T-helper 1 cell treated with Interleukin-12 subunit alpha and Interleukin-12 subunit beta and Interleukin-4 antibody, amounts not matched to agents 30 μg/mL and 1 μg/mL, for 36 hours (primary cell): ENCODE measurements around the gene PDZRN4.

Experiments used
- H3K27ac Mint-ChIP-seq: one replicate; pipeline ENCODE4 v1.8.0; 2021; ENCODE audit warnings: mild to moderate bottlenecking, mixed read lengths
- H3K27me3 Mint-ChIP-seq: one replicate; pipeline ENCODE4 v1.8.0; 2021; ENCODE audit warnings: low read depth, mixed read lengths
- H3K36me3 Mint-ChIP-seq: one replicate; pipeline ENCODE4 v1.8.0; 2021; ENCODE audit warnings: low read depth, mixed read lengths
- H3K4me1 Mint-ChIP-seq: one replicate; pipeline ENCODE4 v1.8.0; 2021; ENCODE audit warnings: low read depth, mixed read lengths
- H3K4me3 Mint-ChIP-seq: one replicate; pipeline ENCODE4 v1.8.0; 2021; ENCODE audit warnings: mild to moderate bottlenecking, moderate library complexity, mixed read lengths
- H3K9me3 Mint-ChIP-seq: one replicate; pipeline ENCODE4 v1.8.0; 2021; ENCODE audit warnings: mixed read lengths

The PDZRN4 gene

GRCh38 chr12:41619705-41620104 is 431.6 kb downstream of the PDZRN4 start:
- Mint-ChIP-seq H3K36me3 (no peaks in the 10 kb centered on the region), H3K27me3 (no peaks in the 10 kb centered on the region), H3K4me1 (no peaks in the 10 kb centered on the region), H3K4me3 (no peak overlapping the region), H3K27ac (no peak overlapping the region), H3K9me3 (no peaks in the 10 kb centered on the region)

- Mint-ChIP-seq H3K4me3 (no peak overlapping the region), H3K27ac (no peak overlapping the region), H3K9me3 (no peaks in the 10 kb centered on the region), H3K36me3 (no peaks in the 10 kb centered on the region), H3K27me3 (no peaks in the 10 kb centered on the region), H3K4me1 (no peaks in the 10 kb centered on the region)
Observed at GRCh38 chr12:41621291-41621690, 433.2 kb downstream of the PDZRN4 start.
